HepG2 (cell line): ENCODE measurements around the gene GTF2A2. TPM values are rescaled to one million over a fixed set of nuclear protein-coding genes. Genes with fewer than 3 reads are reported as not detected.

Source experiments
- DPF2 ChIP-seq: sonication (generic); formaldehyde crosslinking; IDR thresholded peaks from 2 replicates; pipeline ENCODE4 v1.4.0; 2020; ENCODE audit warnings: mild to moderate bottlenecking, low read depth, missing genetic modification reagents, borderline replicate concordance
- HIC2 ChIP-seq: sonication (generic); formaldehyde crosslinking; IDR thresholded peaks from 2 replicates; pipeline ENCODE4 v1.9.0; 2022; ENCODE audit warnings: low read depth, missing genetic modification reagents
- HNRNPLL ChIP-seq: fragments of 200-400 bp; formaldehyde crosslinking; IDR thresholded peaks from 2 replicates; pipeline ENCODE4 v1.6.1; 2017; ENCODE audit warnings: mild to moderate bottlenecking, low read depth, low read length; ENCODE audit not compliant: poor library complexity, severe bottlenecking
- IKZF5 ChIP-seq: IDR thresholded peaks from 2 replicates; pipeline ENCODE4 v1.6.1; 2018; ENCODE audit warnings: missing genetic modification reagents, mild to moderate bottlenecking, missing compliant biosample characterization
- LBX2 ChIP-seq: sonication (generic); formaldehyde crosslinking; IDR thresholded peaks from 2 replicates; pipeline ENCODE4 v1.5.0; 2020; ENCODE audit warnings: missing genetic modification reagents, mild to moderate bottlenecking, borderline replicate concordance
- PAXIP1 ChIP-seq: sonication (generic); formaldehyde crosslinking; conservative IDR thresholded peaks from 2 replicates; pipeline ENCODE4 v1.4.0; 2020; ENCODE audit warnings: mild to moderate bottlenecking, missing genetic modification reagents, moderate library complexity
- PRMT3 ChIP-seq: sonication (generic); formaldehyde crosslinking; IDR thresholded peaks from 2 replicates; pipeline ENCODE4 v1.8.1; 2022; ENCODE audit warnings: low read depth, mild to moderate bottlenecking, moderate library complexity, missing genetic modification reagents, borderline replicate concordance
- UBTF ChIP-seq: sonication (generic); formaldehyde crosslinking; IDR thresholded peaks from 2 replicates; pipeline ENCODE4 v1.4.0; 2020; ENCODE audit warnings: mild to moderate bottlenecking, missing genetic modification reagents
- ZKSCAN8 ChIP-seq: IDR thresholded peaks from 2 replicates; pipeline ENCODE4 v1.6.1; 2016; ENCODE audit warnings: borderline replicate concordance, missing genetic modification reagents, missing compliant biosample characterization
- ZNF570 ChIP-seq: sonication (generic); formaldehyde crosslinking; IDR thresholded peaks from 2 replicates; pipeline ENCODE4 v1.4.0; 2020; ENCODE audit warnings: mild to moderate bottlenecking, missing genetic modification reagents, borderline replicate concordance
- ZNF75D ChIP-seq: sonication (generic); formaldehyde crosslinking; IDR thresholded peaks from 2 replicates; pipeline ENCODE4 v1.8.1; 2023; ENCODE audit warnings: missing genetic modification reagents, mild to moderate bottlenecking, borderline replicate concordance
- polyA plus RNA-seq, 8 experiments: library from polyadenylated mRNA; depleted of rRNA in 3 of 8; stranded (reverse) in 7 of 8; unstranded in 1 of 8; fragments of >200 nt; fragmentation: Illumina TruSeq in 4 of 8; extraction: Trizol in 4 of 8; gene quantifications; 2 replicates each; pipeline versions ENCODE4 v1.2.1 to v1.2.3, GENCODE V29; 2011 to 2016; ENCODE audit warnings: low read depth in 4 of 8, missing spikeins in 1 of 8, mixed read lengths in 1 of 8; ENCODE audit not compliant: insufficient read depth in 1 of 8
- total RNA-seq, 5 experiments: library from RNA; depleted of rRNA; stranded (reverse); fragments of >200 nt; fragmentation: Illumina TruSeq; extraction: Trizol; gene quantifications; 2 replicates each; pipeline ENCODE4 v1.2.3, GENCODE V29; 2016; ENCODE audit warnings: low read depth in 1 of 5
- TF ChIP-seq, protein P1 (sequence below): sonication (generic); formaldehyde crosslinking; IDR thresholded peaks from 2 replicates; pipeline ENCODE4 v1.4.0; 2020; ENCODE audit warnings: mild to moderate bottlenecking, missing genetic modification reagents, borderline replicate concordance
- TF ChIP-seq, protein P2 (sequence below): sonication (generic); formaldehyde crosslinking; IDR thresholded peaks from 2 replicates; pipeline ENCODE4 v1.4.0; 2020; ENCODE audit warnings: mild to moderate bottlenecking, low read depth, missing genetic modification reagents

The GTF2A2 gene
- total and polyA plus RNA-seq, 2 of the 13 experiments (the other 11 are each of a cell fraction or from before 2014, with no cell fraction given) = 24.4 to 106 TPM

GRCh38 chr15:59656897-59657634 lies at the start of gene GTF2A2 (continued):
- TF ChIP-seq, protein P1, sequence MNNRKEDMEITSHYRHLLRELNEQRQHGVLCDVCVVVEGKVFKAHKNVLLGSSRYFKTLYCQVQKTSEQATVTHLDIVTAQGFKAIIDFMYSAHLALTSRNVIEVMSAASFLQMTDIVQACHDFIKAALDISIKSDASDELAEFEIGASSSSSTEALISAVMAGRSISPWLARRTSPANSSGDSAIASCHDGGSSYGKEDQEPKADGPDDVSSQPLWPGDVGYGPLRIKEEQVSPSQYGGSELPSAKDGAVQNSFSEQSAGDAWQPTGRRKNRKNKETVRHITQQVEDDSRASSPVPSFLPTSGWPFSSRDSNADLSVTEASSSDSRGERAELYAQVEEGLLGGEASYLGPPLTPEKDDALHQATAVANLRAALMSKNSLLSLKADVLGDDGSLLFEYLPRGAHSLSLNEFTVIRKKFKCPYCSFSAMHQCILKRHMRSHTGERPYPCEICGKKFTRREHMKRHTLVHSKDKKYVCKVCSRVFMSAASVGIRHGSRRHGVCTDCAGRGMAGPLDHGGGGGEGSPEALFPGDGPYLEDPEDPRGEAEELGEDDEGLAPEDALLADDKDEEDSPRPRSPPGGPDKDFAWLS (CRISPR knock-in tag) = peak; percentile 55; the same call in 1 of the 2 replicates
- TF ChIP-seq PAXIP1 (CRISPR knock-in tag) (peak; percentile 35; the same call in 1 of the 2 replicates), UBTF (CRISPR knock-in tag) (peak; percentile 94), HIC2 (no peak), PRMT3 (CRISPR knock-in tag) (no peak), DPF2 (CRISPR knock-in tag) (no peak), ZNF570 (CRISPR knock-in tag) (no peak), IKZF5 (CRISPR knock-in tag) (peak; percentile 57; the same call in 1 of the 2 replicates), ZKSCAN8 (CRISPR knock-in tag) (no peak), HNRNPLL (peak; percentile 88), LBX2 (0 out of 2 replicates have a peak, but pooled peaks have one; percentile 40), ZNF75D (no peak)
- TF ChIP-seq, protein P2, sequence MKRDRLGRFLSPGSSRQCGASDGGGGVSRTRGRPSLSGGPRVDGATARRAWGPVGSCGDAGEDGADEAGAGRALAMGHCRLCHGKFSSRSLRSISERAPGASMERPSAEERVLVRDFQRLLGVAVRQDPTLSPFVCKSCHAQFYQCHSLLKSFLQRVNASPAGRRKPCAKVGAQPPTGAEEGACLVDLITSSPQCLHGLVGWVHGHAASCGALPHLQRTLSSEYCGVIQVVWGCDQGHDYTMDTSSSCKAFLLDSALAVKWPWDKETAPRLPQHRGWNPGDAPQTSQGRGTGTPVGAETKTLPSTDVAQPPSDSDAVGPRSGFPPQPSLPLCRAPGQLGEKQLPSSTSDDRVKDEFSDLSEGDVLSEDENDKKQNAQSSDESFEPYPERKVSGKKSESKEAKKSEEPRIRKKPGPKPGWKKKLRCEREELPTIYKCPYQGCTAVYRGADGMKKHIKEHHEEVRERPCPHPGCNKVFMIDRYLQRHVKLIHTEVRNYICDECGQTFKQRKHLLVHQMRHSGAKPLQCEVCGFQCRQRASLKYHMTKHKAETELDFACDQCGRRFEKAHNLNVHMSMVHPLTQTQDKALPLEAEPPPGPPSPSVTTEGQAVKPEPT (CRISPR knock-in tag) = peak; percentile 74; the same call in 1 of the 2 replicates
